ENCODE data around the gene DND1.
"Not testable (repeated sequence)": the region's sequence is repeated elsewhere in the genome, so short reads cannot be mapped to it uniquely, and the experiment has no call there.

DND1 gene

GRCh38 chr5:140628711-140629110 is 44.7 kb downstream of the DND1 start:
- DNase-seq = no peak

- DNase-seq = no peak
These were observed 45.4 kb downstream of the DND1 start for GRCh38 chr5:140627972-140628371.

GRCh38 chr5:140624886-140625285 is 48.5 kb downstream of the DND1 start:
- DNase-seq = not testable (repeated sequence)

DNA sequence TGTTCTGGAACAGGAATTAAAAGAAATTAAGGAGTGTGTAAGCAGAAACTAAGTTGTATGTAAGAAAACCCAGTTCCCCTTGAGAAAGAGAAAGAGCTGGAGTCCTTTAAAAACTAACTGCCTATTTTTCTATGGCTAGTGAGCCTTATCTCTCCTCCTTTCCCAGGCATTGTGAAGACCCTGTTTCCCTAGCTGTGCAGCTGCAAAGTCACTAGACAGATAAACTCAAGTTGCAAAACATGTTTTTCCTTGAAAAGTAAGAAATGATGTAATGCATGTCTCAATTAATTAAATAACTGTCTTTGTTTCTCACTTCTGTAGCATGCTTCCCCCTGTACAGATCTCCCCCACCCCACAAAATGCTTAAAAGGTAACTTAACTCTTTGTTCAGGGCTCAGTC is 50.3 kb downstream of the DND1 start:
- not testable (repeated sequence) for DNase-seq

DNA sequence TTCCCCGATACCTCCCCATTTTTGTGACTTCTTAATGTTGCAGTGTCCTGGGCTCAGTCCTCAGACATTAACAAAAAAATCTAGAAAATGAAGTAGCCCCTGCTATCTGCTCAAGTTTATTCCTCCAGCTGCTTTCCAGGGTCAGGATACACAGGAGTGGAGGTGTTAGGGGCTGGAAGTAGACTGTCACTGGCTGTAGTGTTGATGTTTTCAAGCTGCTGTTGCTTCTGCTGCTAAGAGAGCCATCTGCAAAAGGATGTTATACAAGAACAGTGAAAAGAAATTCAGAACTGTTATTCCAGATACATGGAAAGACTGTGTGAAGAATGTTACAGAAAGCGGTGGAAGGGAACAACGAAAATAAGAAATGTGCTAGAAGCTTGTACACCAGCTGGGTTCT is 51.1 kb downstream of the DND1 start:
- DNase-seq = no peak

Data from DMS79 (cell line).